ENCODE data around the gene DOCK1. TPM values are rescaled to one million over a fixed set of nuclear protein-coding genes. Genes with fewer than 3 reads are reported as not detected.

The DOCK1 gene
- total RNA-seq, 1 experiment from 2014 or later, result 60.4 TPM

GRCh38 chr10:126956712-126957108 is 51.5 kb downstream of the DOCK1 start:
- no peaks in the 10 kb centered on the region for H3K27me3 ChIP-seq (replicated peaks)
- no peaks in the 10 kb centered on the region for H3K4me1 ChIP-seq (replicated peaks)
- no peaks in the 10 kb centered on the region for H3K9me3 ChIP-seq (replicated peaks)
- H3K36me3 ChIP-seq, result peaks cover 8% of the 10 kb centered on the region
- H3K4me3 ChIP-seq, result no peak overlapping the region
- no peak overlapping the region for H3K27ac ChIP-seq
- DNase-seq (ENCODE audit: low read depth in 1 of 2, low spot score in 2 of 2), result no peak

- Histone ChIP-seq H3K9me3 (replicated peaks) (no peaks in the 10 kb centered on the region), H3K4me3 (no peak overlapping the region), H3K4me1 (replicated peaks) (no peaks in the 10 kb centered on the region), H3K27ac (no peak overlapping the region), H3K36me3 (peaks cover 8% of the 10 kb centered on the region), H3K27me3 (replicated peaks) (no peaks in the 10 kb centered on the region)
- DNase-seq (ENCODE audit: low read depth in 1 of 2, low spot score in 2 of 2), result no peak
These were observed 51.9 kb downstream of the DOCK1 start for GRCh38 chr10:126957111-126957510.

- no peaks in the 10 kb centered on the region for H3K4me1 ChIP-seq (replicated peaks)
- no peak overlapping the region for H3K27ac ChIP-seq
- no peak overlapping the region for H3K4me3 ChIP-seq
- no peaks in the 10 kb centered on the region for H3K9me3 ChIP-seq (replicated peaks)
- no peaks in the 10 kb centered on the region for H3K27me3 ChIP-seq (replicated peaks)
- no peak for DNase-seq (ENCODE audit: low read depth in 1 of 2, low spot score in 2 of 2)
- peaks cover 6% of the 10 kb centered on the region for H3K36me3 ChIP-seq
These were observed 54.2 kb downstream of the DOCK1 start for GRCh38 chr10:126959431-126959830.

- Histone ChIP-seq H3K27ac (no peak overlapping the region), H3K4me3 (no peak overlapping the region), H3K4me1 (replicated peaks) (no peaks in the 10 kb centered on the region), H3K36me3 (peaks cover 5% of the 10 kb centered on the region), H3K9me3 (replicated peaks) (no peaks in the 10 kb centered on the region), H3K27me3 (replicated peaks) (no peaks in the 10 kb centered on the region)
- DNase-seq (ENCODE audit: low read depth in 1 of 2, low spot score in 2 of 2), result no peak
These were observed 54.9 kb downstream of the DOCK1 start for GRCh38 chr10:126959906-126960685.

GRCh38 chr10:126963354-126963753 is 58.1 kb downstream of the DOCK1 start:
- no peak overlapping the region for H3K27ac ChIP-seq
- H3K9me3 ChIP-seq (replicated peaks), result no peaks in the 10 kb centered on the region
- no peaks in the 10 kb centered on the region for H3K27me3 ChIP-seq (replicated peaks)
- H3K36me3 ChIP-seq, result no peaks in the 10 kb centered on the region
- H3K4me3 ChIP-seq, result no peak overlapping the region
- H3K4me1 ChIP-seq (replicated peaks), result no peaks in the 10 kb centered on the region
- no peak for DNase-seq (ENCODE audit: low read depth in 1 of 2, low spot score in 2 of 2)

GRCh38 chr10:126964190-126964589 is 59.0 kb downstream of the DOCK1 start:
- DNase-seq (ENCODE audit: low read depth in 1 of 2, low spot score in 2 of 2), result no peak
- H3K4me3 ChIP-seq, result no peak overlapping the region
- H3K36me3 ChIP-seq, result no peaks in the 10 kb centered on the region
- H3K4me1 ChIP-seq (replicated peaks), result no peaks in the 10 kb centered on the region
- no peaks in the 10 kb centered on the region for H3K27me3 ChIP-seq (replicated peaks)
- no peaks in the 10 kb centered on the region for H3K9me3 ChIP-seq (replicated peaks)
- no peak overlapping the region for H3K27ac ChIP-seq

- Histone ChIP-seq H3K27ac (no peak overlapping the region), H3K4me3 (no peak overlapping the region), H3K36me3 (peaks cover 7% of the 10 kb centered on the region; the same call in 1 of the 2 replicates), H3K9me3 (replicated peaks) (no peaks in the 10 kb centered on the region), H3K4me1 (replicated peaks) (peaks cover under 1% of the 10 kb centered on the region; the same call in 1 of the 2 replicates), H3K27me3 (replicated peaks) (no peaks in the 10 kb centered on the region)
- no peak for DNase-seq (ENCODE audit: low read depth in 1 of 2, low spot score in 2 of 2)
These were observed 61.7 kb downstream of the DOCK1 start for GRCh38 chr10:126966938-126967337.

GRCh38 chr10:126969310-126969709 is 64.1 kb downstream of the DOCK1 start:
- no peak for DNase-seq (ENCODE audit: low read depth in 1 of 2, low spot score in 2 of 2)
- Histone ChIP-seq H3K27ac (no peak overlapping the region), H3K27me3 (replicated peaks) (no peaks in the 10 kb centered on the region), H3K9me3 (replicated peaks) (no peaks in the 10 kb centered on the region), H3K4me3 (no peak overlapping the region), H3K4me1 (replicated peaks) (peaks cover 14% of the 10 kb centered on the region), H3K36me3 (peaks cover 11% of the 10 kb centered on the region; the same call in 1 of the 2 replicates)

GRCh38 chr10:126972635-126973414 is 67.6 kb downstream of the DOCK1 start:
- H3K27me3 ChIP-seq (replicated peaks), result no peaks in the 10 kb centered on the region
- peak overlapping the region; percentile 9; the same call in 1 of the 2 replicates for H3K4me3 ChIP-seq
- peaks cover 34% of the 10 kb centered on the region for H3K36me3 ChIP-seq
- peak overlapping the region; percentile 81 for H3K27ac ChIP-seq
- peak; percentile 61 to 87 for DNase-seq (ENCODE audit: low read depth in 1 of 2, low spot score in 2 of 2)
- no peaks in the 10 kb centered on the region for H3K9me3 ChIP-seq (replicated peaks)
- H3K4me1 ChIP-seq (replicated peaks), result peaks cover 14% of the 10 kb centered on the region

- Histone ChIP-seq H3K27me3 (replicated peaks) (no peaks in the 10 kb centered on the region), H3K4me3 (no peak overlapping the region), H3K36me3 (peaks cover 45% of the 10 kb centered on the region), H3K9me3 (replicated peaks) (no peaks in the 10 kb centered on the region), H3K27ac (no peak overlapping the region), H3K4me1 (replicated peaks) (peaks cover 14% of the 10 kb centered on the region)
- no peak for DNase-seq (ENCODE audit: low read depth in 1 of 2, low spot score in 2 of 2)
These were observed 70.0 kb downstream of the DOCK1 start for GRCh38 chr10:126975221-126975620.

GRCh38 chr10:126977216-126977615 is 72.0 kb downstream of the DOCK1 start:
- peaks cover 11% of the 10 kb centered on the region for H3K4me1 ChIP-seq (replicated peaks)
- H3K4me3 ChIP-seq, result no peak overlapping the region
- H3K9me3 ChIP-seq (replicated peaks), result no peaks in the 10 kb centered on the region
- no peak overlapping the region for H3K27ac ChIP-seq
- H3K27me3 ChIP-seq (replicated peaks), result no peaks in the 10 kb centered on the region
- peaks cover 46% of the 10 kb centered on the region for H3K36me3 ChIP-seq
- DNase-seq (ENCODE audit: low read depth in 1 of 2, low spot score in 2 of 2), result no peak

- Histone ChIP-seq H3K36me3 (peaks cover 54% of the 10 kb centered on the region), H3K4me3 (no peak overlapping the region), H3K4me1 (replicated peaks) (no peaks in the 10 kb centered on the region), H3K27me3 (replicated peaks) (no peaks in the 10 kb centered on the region), H3K27ac (no peak overlapping the region), H3K9me3 (replicated peaks) (no peaks in the 10 kb centered on the region)
- DNase-seq (ENCODE audit: low read depth in 1 of 2, low spot score in 2 of 2), result no peak
These were observed 74.1 kb downstream of the DOCK1 start for GRCh38 chr10:126979311-126979710.

- no peak overlapping the region for H3K4me3 ChIP-seq
- no peaks in the 10 kb centered on the region for H3K4me1 ChIP-seq (replicated peaks)
- no peak for DNase-seq (ENCODE audit: low read depth in 1 of 2, low spot score in 2 of 2)
- H3K9me3 ChIP-seq (replicated peaks), result no peaks in the 10 kb centered on the region
- no peak overlapping the region for H3K27ac ChIP-seq
- H3K36me3 ChIP-seq, result peaks cover 65% of the 10 kb centered on the region
- H3K27me3 ChIP-seq (replicated peaks), result no peaks in the 10 kb centered on the region
These were observed 88.0 kb downstream of the DOCK1 start for GRCh38 chr10:126993208-126993607.
